Osteoblast (primary cell): ENCODE data around the gene STEAP3. TPM values are rescaled to one million over a fixed set of nuclear protein-coding genes. Genes with fewer than 3 reads are reported as not detected.

Experiments used
- DNase-seq: peaks from one replicate; pipeline ENCODE4 v3.0.0; 2011; ENCODE audit warnings: low spot score, mixed read lengths; ENCODE audit not compliant: insufficient read length; ENCODE audit errors: missing footprints
- H2AFZ ChIP-seq: 2 replicates; pipeline ENCODE4 v1.6.0; 2011; ENCODE audit warnings: mild to moderate bottlenecking, low read length
- H3K27ac ChIP-seq: 2 replicates; pipeline ENCODE4 v1.5.1; 2011; ENCODE audit warnings: mild to moderate bottlenecking, low read depth, low read length, moderate library complexity
- H3K27me3 ChIP-seq: 2 replicates; pipeline ENCODE4 v1.6.0; 2012; ENCODE audit warnings: mild to moderate bottlenecking, control low read depth, inconsistent platforms, low read length, moderate library complexity; ENCODE audit not compliant: insufficient read depth
- H3K36me3 ChIP-seq: 2 replicates; pipeline ENCODE4 v1.5.1; 2011; ENCODE audit warnings: mild to moderate bottlenecking, low read length, control low read depth, moderate library complexity; ENCODE audit not compliant: insufficient read depth
- H3K4me1 ChIP-seq: 2 replicates; pipeline ENCODE4 v1.5.1; 2011; ENCODE audit warnings: mild to moderate bottlenecking, low read length, control low read depth, moderate library complexity; ENCODE audit not compliant: insufficient read depth
- H3K4me2 ChIP-seq: 2 replicates; pipeline ENCODE4 v1.6.0; 2011; ENCODE audit warnings: mild to moderate bottlenecking, low read length; ENCODE audit not compliant: insufficient read depth
- H3K4me3 ChIP-seq: fragments of 200-600 bp; sonication (generic); 3 replicates; pipeline ENCODE4 v1.5.1; 2012; ENCODE audit warnings: mild to moderate bottlenecking, low read length, inconsistent platforms; ENCODE audit not compliant: insufficient read depth
- H3K79me2 ChIP-seq: 2 replicates; pipeline ENCODE4 v1.6.0; 2012; ENCODE audit warnings: mild to moderate bottlenecking, low read length, control low read depth, inconsistent platforms; ENCODE audit not compliant: insufficient read depth
- H3K9me3 ChIP-seq: 2 replicates; pipeline ENCODE4 v1.5.1; 2011; ENCODE audit warnings: low read depth, low read length, control low read depth
- H4K20me1 ChIP-seq: 2 replicates; pipeline ENCODE4 v1.6.0; 2012; ENCODE audit warnings: mild to moderate bottlenecking, low read length, control low read depth; ENCODE audit not compliant: insufficient read depth
- CTCF ChIP-seq: IDR thresholded peaks from 2 replicates; pipeline ENCODE4 v1.5.1; 2011; ENCODE audit warnings: mild to moderate bottlenecking, low read depth, low read length, moderate library complexity; ENCODE audit errors: extremely low read depth
- total RNA-seq: library from RNA; depleted of rRNA; stranded (reverse); fragments of >200 nt; gene quantifications from 2 replicates; pipeline ENCODE4 v1.2.3, GENCODE V29; 2012

STEAP3 gene
- total RNA-seq, 1 donor, result 40.9 TPM

GRCh38 chr2:119241205-119241532 is 17.5 kb downstream of the STEAP3 start:
- peaks cover 20% of the 10 kb centered on the region for H3K79me2 ChIP-seq
- no peak overlapping the region for H2AFZ ChIP-seq
- no peaks in the 10 kb centered on the region for H3K36me3 ChIP-seq
- H3K4me1 ChIP-seq, result peaks cover 10% of the 10 kb centered on the region
- no peak overlapping the region for H3K4me2 ChIP-seq
- no peak overlapping the region for H3K27ac ChIP-seq
- no peak for TF ChIP-seq CTCF
- H4K20me1 ChIP-seq, result no peaks in the 10 kb centered on the region
- no peak for DNase-seq
- no peaks in the 10 kb centered on the region for H3K27me3 ChIP-seq
- no peaks in the 10 kb centered on the region for H3K9me3 ChIP-seq
- no peak overlapping the region for H3K4me3 ChIP-seq

DNA sequence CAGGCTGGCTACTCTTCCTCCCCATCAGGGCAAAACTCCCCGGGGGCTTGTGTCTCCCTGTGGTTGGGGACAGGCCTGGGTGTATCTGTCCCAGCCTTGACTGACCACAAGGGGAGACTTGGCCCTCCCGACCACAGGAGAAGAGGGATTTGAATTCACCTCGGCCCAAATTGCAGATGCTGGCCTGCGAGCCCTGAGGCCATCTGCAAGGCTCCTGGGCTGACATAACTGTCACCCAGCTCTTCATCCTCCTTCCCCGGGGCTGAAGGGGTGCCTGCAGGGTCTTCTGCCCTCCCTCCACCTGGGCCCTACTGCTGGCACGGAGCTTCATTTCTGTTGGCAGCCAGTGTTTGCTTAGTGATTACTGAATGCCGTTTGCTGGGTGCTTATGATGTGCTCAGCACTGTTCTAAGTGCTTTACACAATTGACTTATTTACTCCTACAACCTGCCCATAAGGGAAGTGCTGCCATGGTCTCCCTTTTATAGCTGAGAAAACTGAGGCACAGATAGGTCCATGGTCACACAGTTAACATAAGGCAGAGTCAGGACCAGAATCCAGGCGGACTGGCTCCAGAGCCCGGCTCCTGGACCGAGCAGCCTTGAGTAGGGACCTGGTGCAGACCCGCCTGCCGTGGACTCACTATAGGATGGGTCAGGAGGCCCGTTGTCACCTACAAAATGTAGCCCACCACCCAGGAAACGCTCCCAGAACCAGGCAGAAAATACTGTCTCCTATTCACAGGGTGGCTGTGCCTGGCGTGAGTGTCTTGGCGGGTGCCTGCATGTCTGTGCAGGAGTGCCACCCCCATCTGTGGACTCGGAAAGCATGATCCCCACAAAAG is 18.9 kb downstream of the STEAP3 start:
- no peak for TF ChIP-seq CTCF
- no peaks in the 10 kb centered on the region for H3K9me3 ChIP-seq
- H3K36me3 ChIP-seq, result no peaks in the 10 kb centered on the region
- H3K4me3 ChIP-seq, result no peak overlapping the region
- H3K27me3 ChIP-seq, result no peaks in the 10 kb centered on the region
- no peaks in the 10 kb centered on the region for H4K20me1 ChIP-seq
- peaks cover 10% of the 10 kb centered on the region for H3K4me1 ChIP-seq
- no peak overlapping the region for H3K27ac ChIP-seq
- H2AFZ ChIP-seq, result no peak overlapping the region
- H3K4me2 ChIP-seq, result no peak overlapping the region
- DNase-seq, result peak; percentile 82
- H3K79me2 ChIP-seq, result peaks cover 13% of the 10 kb centered on the region

DNA sequence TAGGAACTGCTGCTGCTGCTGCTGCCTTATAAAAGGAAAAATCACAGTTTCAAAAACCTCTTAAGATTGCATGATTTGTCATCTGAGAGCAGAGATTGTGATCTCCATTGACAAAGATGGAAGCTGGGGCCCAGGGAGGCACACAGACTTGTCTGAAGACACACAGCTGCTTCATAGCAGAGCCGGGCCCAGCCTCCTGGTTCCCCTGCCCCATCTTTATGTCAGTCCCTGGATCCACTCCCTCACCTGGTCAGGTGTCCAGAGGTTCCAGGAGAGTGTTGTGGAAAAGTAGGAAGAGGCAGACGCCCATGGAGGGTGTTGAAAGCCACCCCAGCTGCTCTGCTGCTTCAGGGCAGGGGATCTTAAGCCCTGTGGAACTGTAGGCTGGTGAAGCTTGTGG is 20.0 kb downstream of the STEAP3 start:
- H3K4me1 ChIP-seq, result peaks cover 21% of the 10 kb centered on the region
- H3K9me3 ChIP-seq, result no peaks in the 10 kb centered on the region
- H3K27ac ChIP-seq, result no peak overlapping the region
- DNase-seq, result peak; percentile 44
- H3K36me3 ChIP-seq, result no peaks in the 10 kb centered on the region
- no peak overlapping the region for H2AFZ ChIP-seq
- no peak overlapping the region for H3K4me2 ChIP-seq
- no peak for TF ChIP-seq CTCF
- no peaks in the 10 kb centered on the region for H4K20me1 ChIP-seq
- no peak overlapping the region for H3K4me3 ChIP-seq
- no peaks in the 10 kb centered on the region for H3K27me3 ChIP-seq
- peaks cover 2% of the 10 kb centered on the region for H3K79me2 ChIP-seq

DNA sequence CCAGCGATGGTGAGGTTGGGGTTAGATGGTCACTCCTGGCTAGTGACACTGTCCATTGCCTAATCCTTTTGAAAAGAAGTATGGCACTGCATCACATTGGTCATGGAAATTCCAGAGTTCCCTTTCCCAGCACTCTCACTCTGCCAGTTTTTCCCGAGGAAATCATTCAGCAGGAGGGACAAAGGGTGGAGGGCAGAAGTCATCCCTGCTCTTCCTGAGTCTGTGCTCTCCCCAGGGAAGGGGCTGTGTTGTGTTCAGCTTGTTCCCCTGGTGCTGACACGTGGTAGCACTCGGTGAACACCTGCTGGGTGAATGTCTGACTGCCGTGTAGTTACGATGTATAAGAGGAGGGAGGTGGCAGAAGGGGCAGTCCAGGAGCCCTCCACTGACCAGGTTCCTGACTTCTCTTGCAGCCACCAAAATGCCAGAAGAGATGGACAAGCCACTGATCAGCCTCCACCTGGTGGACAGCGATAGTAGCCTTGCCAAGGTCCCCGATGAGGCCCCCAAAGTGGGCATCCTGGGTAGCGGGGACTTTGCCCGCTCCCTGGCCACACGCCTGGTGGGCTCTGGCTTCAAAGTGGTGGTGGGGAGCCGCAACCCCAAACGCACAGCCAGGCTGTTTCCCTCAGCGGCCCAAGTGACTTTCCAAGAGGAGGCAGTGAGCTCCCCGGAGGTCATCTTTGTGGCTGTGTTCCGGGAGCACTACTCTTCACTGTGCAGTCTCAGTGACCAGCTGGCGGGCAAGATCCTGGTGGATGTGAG is 21.6 kb downstream of the STEAP3 start:
- DNase-seq, result peak; percentile 61
- Histone ChIP-seq H3K4me1 (peaks cover 34% of the 10 kb centered on the region), H3K4me2 (no peak overlapping the region), H3K27me3 (no peaks in the 10 kb centered on the region), H3K79me2 (peaks cover 2% of the 10 kb centered on the region), H4K20me1 (no peaks in the 10 kb centered on the region), H3K4me3 (no peak overlapping the region), H2AFZ (no peak overlapping the region), H3K9me3 (no peaks in the 10 kb centered on the region), H3K36me3 (peaks cover 6% of the 10 kb centered on the region), H3K27ac (no peak overlapping the region)
- TF ChIP-seq CTCF, result no peak
